Heart left ventricle (tissue), 16 donors: ENCODE measurements around the gene KDSR. TPM values are rescaled to one million over a fixed set of nuclear protein-coding genes. Genes with fewer than 3 reads are reported as not detected.

Source experiments
- ATAC-seq, 4 donors: fragments of 200-7000 bp; cut with Tn5 transposase; one replicate each; pipeline ENCODE4 v1.9.1; 2020 to 2022; ENCODE audit warnings: moderate library complexity in 4 of 4, mild to moderate bottlenecking in 3 of 4, moderate number of reproducible peaks in 1 of 4
- DNase-seq, 5 donors: peaks; one replicate each; pipeline ENCODE4 v3.0.0-alpha.2; 2020
- H3K27ac ChIP-seq, 12 donors: fragments of 200-600 bp; sonication (generic) in 4 of 12; one replicate each; pipeline versions ENCODE4 v1.5.0 to v1.8.0; 2016 to 2022; ENCODE audit warnings: mild to moderate bottlenecking in 2 of 12
- H3K27me3 ChIP-seq, 9 donors: fragments of 200-600 bp; sonication (generic) in 2 of 9; one replicate each; pipeline versions ENCODE4 v1.5.1 to v1.8.0; 2016 to 2022; ENCODE audit warnings: mild to moderate bottlenecking in 3 of 9
- H3K36me3 ChIP-seq, 9 donors: fragments of 200-600 bp; sonication (generic) in 2 of 9; one replicate each; pipeline versions ENCODE4 v1.5.0 to v1.8.0; 2018 to 2022; ENCODE audit warnings: mild to moderate bottlenecking in 2 of 9
- H3K4me1 ChIP-seq, 12 donors: fragments of 200-600 bp; sonication (generic) in 4 of 12; one replicate each; pipeline versions ENCODE4 v1.5.0 to v1.8.0; 2016 to 2022; ENCODE audit warnings: mild to moderate bottlenecking in 3 of 12
- H3K4me3 ChIP-seq, 12 donors: fragments of 200-600 bp; sonication (generic) in 4 of 12; one replicate each; pipeline versions ENCODE4 v1.5.0 to v1.8.0; 2017 to 2022; ENCODE audit warnings: mild to moderate bottlenecking in 9 of 12, moderate library complexity in 4 of 12
- H3K9me3 ChIP-seq, 12 donors: fragments of 200-600 bp; sonication (generic) in 4 of 12; one replicate each; pipeline versions ENCODE4 v1.5.0 to v1.8.0; 2016 to 2022; ENCODE audit warnings: mild to moderate bottlenecking in 1 of 12
- POLR2A ChIP-seq, 2 donors: fragments of 450-650 bp; IDR thresholded peaks; one replicate each; pipeline ENCODE4 v1.6.1; 2017; ENCODE audit warnings: antibody characterized with exemption in 2 of 2, mild to moderate bottlenecking in 2 of 2, moderate library complexity in 2 of 2
- WGBS, 4 donors: extraction: QIAGEN DNeasy Blood & Tissue Kit in 2 of 4; methylation state at CpG; one replicate each; pipeline versions ENCODE4 v1.1.5 to v1.1.7; 2013 to 2018; 5-methylcytosine and 5-hydroxymethylcytosine counted together
- intact Hi-C, 10 donors: fragments of 100-400 bp; cut with DNase I; formaldehyde crosslinking; loops; one replicate each; pipeline versions ENCODE4 v1.11.1 to v1.14.2; 2022
- polyA plus RNA-seq, 2 donors: library from polyadenylated mRNA; stranded (reverse); fragments of 200-250 nt; gene quantifications; one replicate each; pipeline ENCODE4 v1.2.3, GENCODE V29; 2013
- total RNA-seq, 9 donors: library from RNA; depleted of rRNA in 2 of 9; stranded (reverse); fragments of >200 nt in 2 of 9; fragmentation: NEBNext Ultra II Directional in 3 of 9; extraction: Animal tissue kit (Norgen Biotek cat#: 25700) in 3 of 9; gene quantifications; one replicate each; pipeline versions ENCODE4 v1.1.0 to v1.2.4, GENCODE V29; 2016 to 2023
- TF ChIP-seq, protein P1 (sequence below), 12 donors: fragments of 200-600 bp; sonication (generic) in 4 of 12; IDR thresholded peaks; one replicate each; pipeline versions ENCODE4 v1.5.0 to v1.8.0; 2018 to 2022; ENCODE audit warnings: antibody characterized with exemption in 12 of 12, mild to moderate bottlenecking in 5 of 12
- donor health status: ischemic (EF 13 %, LVEDD 7.1; RV severe dilation, severe dysfunction).
- donor health status: healthy with polysubstance abuse.
- donor health status: DM: no; HTN: yes; CAD: no.
- donor health status: DM: no; HTN: no; CAD: no.
- donor health status: ischemic (EF 25% LVEDD 6.9; RV normal size, moderate dysfunction).
- donor health status: ischemic (EF 25% LVEDD 5.7; RV mildly dilated, moderate dysfunction).
- donor health status: healthy.
- donor health status: DM: yes; HTN: yes; CAD: no.
- donor health status: ischemic (EF 35%, LVEDD 5.7; RV mildly dilated, moderate dysfunction).
- donor health status: nonischemic (EF 11% LVEDD 7.7; RV severe dilation, severe dysfunction).
- donor health status: DM: yes; HTN: yes; CAD: no.
- donor health status: PGD.
- donor health status: ischemic (EF 29% LVEDD 5.4; RV normal size, mild dysfunction).
- donor health status: nonischemic (EF 23%, LVEDD 6.1; RV moderate dilation, normal function).

Gene KDSR
- total and polyA plus RNA-seq, 11 donors: 10.7 to 45.6 (median 36.5) TPM

DNA sequence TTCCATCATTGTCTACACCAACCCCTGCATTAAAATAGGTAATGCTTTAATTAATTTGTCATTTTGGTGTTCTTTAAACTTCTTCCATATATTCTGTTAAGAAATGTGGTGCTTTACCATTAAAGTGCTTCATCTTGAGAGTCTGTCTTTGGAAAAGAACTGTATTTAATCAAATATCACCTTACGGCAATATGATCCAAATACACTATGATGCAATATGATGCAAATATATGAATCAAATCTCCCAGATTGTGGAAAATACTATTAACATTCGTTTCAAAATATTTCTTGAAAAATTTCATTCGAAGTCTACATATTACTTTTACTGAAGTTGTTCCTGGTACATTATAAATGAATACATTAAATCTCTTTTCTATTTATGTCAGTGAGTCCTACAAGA, 32.3 kb upstream of the KDSR start:
- intact Hi-C loops: no loop called here
- no peak overlapping the region for H3K27ac ChIP-seq
- no peaks in the 10 kb centered on the region for H3K27me3 ChIP-seq
- DNase-seq: no peak
- ATAC-seq: no peak
- peaks cover 0 to 100% (median 100%) of the 10 kb centered on the region in 9 donors for H3K36me3 ChIP-seq
- H3K9me3 ChIP-seq: no peaks in the 10 kb centered on the region
- WGBS, 4 donors: 94 to 98% (median 97%) methylated on average over 3 of the region's 3 CpGs
- no peak overlapping the region for H3K4me3 ChIP-seq
- no peak for TF ChIP-seq POLR2A (IDR thresholded peaks at IDR 0.05)
- TF ChIP-seq, protein P1, sequence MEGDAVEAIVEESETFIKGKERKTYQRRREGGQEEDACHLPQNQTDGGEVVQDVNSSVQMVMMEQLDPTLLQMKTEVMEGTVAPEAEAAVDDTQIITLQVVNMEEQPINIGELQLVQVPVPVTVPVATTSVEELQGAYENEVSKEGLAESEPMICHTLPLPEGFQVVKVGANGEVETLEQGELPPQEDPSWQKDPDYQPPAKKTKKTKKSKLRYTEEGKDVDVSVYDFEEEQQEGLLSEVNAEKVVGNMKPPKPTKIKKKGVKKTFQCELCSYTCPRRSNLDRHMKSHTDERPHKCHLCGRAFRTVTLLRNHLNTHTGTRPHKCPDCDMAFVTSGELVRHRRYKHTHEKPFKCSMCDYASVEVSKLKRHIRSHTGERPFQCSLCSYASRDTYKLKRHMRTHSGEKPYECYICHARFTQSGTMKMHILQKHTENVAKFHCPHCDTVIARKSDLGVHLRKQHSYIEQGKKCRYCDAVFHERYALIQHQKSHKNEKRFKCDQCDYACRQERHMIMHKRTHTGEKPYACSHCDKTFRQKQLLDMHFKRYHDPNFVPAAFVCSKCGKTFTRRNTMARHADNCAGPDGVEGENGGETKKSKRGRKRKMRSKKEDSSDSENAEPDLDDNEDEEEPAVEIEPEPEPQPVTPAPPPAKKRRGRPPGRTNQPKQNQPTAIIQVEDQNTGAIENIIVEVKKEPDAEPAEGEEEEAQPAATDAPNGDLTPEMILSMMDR (IDR thresholded peaks at IDR 0.05): no peak
- H3K4me1 ChIP-seq: peaks cover 0 to 8% (median 0%) of the 10 kb centered on the region in 12 donors

DNA sequence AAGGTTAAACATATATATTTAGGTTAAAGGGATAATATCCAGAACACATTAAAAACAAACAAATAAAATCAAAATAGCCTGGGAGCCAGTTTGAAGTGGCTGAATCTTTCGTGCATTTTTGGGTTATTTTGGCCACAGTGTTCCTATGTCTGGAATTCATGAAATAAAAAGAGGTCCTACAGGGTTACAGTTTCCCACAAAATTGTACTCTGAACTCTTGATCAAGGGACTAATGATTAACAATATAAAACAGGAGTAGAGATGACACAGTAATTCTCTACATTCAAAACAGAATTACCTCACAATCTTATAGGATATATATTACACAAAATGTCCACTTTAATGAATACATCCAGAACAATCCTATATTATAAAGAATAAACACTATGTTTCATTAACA, 30.3 kb upstream of the KDSR start:
- no peak for DNase-seq
- Histone ChIP-seq H3K4me1 (peaks cover 0 to 5% (median 0%) of the 10 kb centered on the region in 12 donors), H3K36me3 (peaks cover 0 to 100% (median 100%) of the 10 kb centered on the region in 9 donors), H3K4me3 (no peak overlapping the region), H3K27ac (no peak overlapping the region), H3K27me3 (no peaks in the 10 kb centered on the region), H3K9me3 (no peaks in the 10 kb centered on the region)
- ATAC-seq: no peak
- intact Hi-C loops: no loop called here
- TF ChIP-seq, protein P1 (IDR thresholded peaks at IDR 0.05): no peak
- no peak for TF ChIP-seq POLR2A (IDR thresholded peaks at IDR 0.05)
- WGBS, 4 donors: 95 to 98% (median 95%) methylated on average over 1 of the region's 1 CpG

DNA sequence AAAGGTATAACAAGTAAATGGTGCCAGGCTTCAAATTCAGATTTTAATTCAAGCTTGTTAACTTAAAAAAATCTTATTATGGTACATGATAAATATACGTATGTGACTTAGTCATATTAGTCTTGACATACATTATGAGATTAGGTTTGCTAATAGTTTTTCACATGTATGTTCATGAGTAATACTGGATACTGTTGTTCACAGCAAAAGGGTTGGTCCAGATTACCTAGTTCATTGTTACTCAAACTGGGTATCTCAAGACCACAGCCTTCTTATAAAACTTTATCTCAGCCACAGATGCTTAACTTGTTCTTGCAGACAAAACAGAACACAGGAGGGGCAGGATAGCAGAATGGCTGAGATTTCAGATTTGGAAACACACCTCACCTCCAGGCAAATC, 28.5 kb upstream of the KDSR start:
- H3K36me3 ChIP-seq: peaks cover 0 to 100% (median 99%) of the 10 kb centered on the region in 9 donors
- no peak for ATAC-seq
- no peak for DNase-seq
- no peak overlapping the region for H3K4me3 ChIP-seq
- WGBS, 4 donors: 86 to 96% (median 93%) methylated on average over 1 of the region's 1 CpG
- no peaks in the 10 kb centered on the region for H3K9me3 ChIP-seq
- no peak overlapping the region for H3K27ac ChIP-seq
- peaks cover 0 to 5% (median 0%) of the 10 kb centered on the region in 12 donors for H3K4me1 ChIP-seq
- TF ChIP-seq, protein P1 (IDR thresholded peaks at IDR 0.05): no peak
- no peak for TF ChIP-seq POLR2A (IDR thresholded peaks at IDR 0.05)
- intact Hi-C loops: no loop called here
- no peaks in the 10 kb centered on the region for H3K27me3 ChIP-seq

DNA sequence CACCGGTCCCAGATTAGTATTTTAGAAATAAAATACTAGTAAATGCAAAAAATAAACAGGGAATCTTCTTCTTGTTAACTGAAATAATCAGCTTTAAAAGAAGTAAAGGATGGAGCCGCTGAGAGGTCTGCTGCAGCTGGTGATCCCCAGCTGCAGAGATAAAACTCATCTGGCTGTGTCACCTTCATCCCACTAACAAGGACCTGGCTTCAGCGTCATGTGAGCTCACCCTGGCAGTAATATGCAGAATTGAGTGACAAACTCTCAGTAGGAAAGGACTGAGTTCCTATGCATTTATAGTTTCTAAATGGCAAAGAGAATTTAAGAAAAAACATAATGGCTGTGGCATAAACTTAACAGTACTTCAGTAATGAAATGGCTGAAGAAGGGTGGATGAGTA, 27.9 kb upstream of the KDSR start:
- Histone ChIP-seq H3K4me1 (peaks cover 0 to 5% (median 0%) of the 10 kb centered on the region in 12 donors), H3K27ac (no peak overlapping the region), H3K4me3 (no peak overlapping the region), H3K27me3 (no peaks in the 10 kb centered on the region), H3K36me3 (peaks cover 0 to 100% (median 99%) of the 10 kb centered on the region in 9 donors), H3K9me3 (no peaks in the 10 kb centered on the region)
- TF ChIP-seq POLR2A (IDR thresholded peaks at IDR 0.05): no peak
- TF ChIP-seq, protein P1 (IDR thresholded peaks at IDR 0.05): no peak
- intact Hi-C loops: no loop called here
- peak in 1 of 4 donors; percentile 58 for ATAC-seq
- 66 to 72% (median 69%) methylated on average over 3 of the region's 3 CpGs for WGBS, 4 donors
- no peak for DNase-seq
